ENCODE data around the gene ZFYVE27. TPM values are rescaled to one million over a fixed set of nuclear protein-coding genes. Genes with fewer than 3 reads are reported as not detected.
A peak's percentile ranks its signal among the peaks of the same experiment; 100 is the strongest.

ZFYVE27 gene
- total RNA-seq, 1 donor from 2014 or later: 32.3 TPM

DNA sequence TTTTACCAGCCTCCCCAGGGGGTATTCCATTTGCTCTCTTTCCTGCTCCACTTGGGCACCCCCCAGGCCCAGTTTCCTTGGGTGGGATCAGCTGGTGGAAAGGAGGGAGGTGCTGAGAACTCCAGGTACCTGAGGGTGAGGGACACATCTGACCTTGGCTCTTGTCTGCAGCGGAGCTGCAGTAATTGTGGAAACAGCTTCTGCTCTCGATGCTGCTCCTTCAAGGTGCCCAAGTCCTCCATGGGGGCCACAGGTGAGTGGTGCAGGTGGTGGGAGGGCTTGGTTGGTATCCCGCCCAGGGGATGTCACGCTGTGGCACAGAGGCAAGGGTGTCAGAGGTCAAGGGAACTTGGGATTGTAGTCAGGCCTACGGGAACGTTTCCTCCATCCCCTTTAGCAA is 20.5 kb downstream of the ZFYVE27 start:
- no peak for DNase-seq (ENCODE audit: low read depth)
- Histone ChIP-seq H3K27me3 (ENCODE audit: control insufficient read depth, insufficient read depth, low read length) (no peaks in the 10 kb centered on the region), H3K4me3 (ENCODE audit: low read depth, low read length) (no peak overlapping the region), H3K36me3 (ENCODE audit: control insufficient read depth, insufficient read depth, low read length) (peaks cover 2% of the 10 kb centered on the region)
- TF ChIP-seq, protein P1, sequence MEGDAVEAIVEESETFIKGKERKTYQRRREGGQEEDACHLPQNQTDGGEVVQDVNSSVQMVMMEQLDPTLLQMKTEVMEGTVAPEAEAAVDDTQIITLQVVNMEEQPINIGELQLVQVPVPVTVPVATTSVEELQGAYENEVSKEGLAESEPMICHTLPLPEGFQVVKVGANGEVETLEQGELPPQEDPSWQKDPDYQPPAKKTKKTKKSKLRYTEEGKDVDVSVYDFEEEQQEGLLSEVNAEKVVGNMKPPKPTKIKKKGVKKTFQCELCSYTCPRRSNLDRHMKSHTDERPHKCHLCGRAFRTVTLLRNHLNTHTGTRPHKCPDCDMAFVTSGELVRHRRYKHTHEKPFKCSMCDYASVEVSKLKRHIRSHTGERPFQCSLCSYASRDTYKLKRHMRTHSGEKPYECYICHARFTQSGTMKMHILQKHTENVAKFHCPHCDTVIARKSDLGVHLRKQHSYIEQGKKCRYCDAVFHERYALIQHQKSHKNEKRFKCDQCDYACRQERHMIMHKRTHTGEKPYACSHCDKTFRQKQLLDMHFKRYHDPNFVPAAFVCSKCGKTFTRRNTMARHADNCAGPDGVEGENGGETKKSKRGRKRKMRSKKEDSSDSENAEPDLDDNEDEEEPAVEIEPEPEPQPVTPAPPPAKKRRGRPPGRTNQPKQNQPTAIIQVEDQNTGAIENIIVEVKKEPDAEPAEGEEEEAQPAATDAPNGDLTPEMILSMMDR (IDR thresholded peaks at IDR 0.05; ENCODE audit: insufficient read depth, low read length, poor library complexity, severe bottlenecking): no peak

DNA sequence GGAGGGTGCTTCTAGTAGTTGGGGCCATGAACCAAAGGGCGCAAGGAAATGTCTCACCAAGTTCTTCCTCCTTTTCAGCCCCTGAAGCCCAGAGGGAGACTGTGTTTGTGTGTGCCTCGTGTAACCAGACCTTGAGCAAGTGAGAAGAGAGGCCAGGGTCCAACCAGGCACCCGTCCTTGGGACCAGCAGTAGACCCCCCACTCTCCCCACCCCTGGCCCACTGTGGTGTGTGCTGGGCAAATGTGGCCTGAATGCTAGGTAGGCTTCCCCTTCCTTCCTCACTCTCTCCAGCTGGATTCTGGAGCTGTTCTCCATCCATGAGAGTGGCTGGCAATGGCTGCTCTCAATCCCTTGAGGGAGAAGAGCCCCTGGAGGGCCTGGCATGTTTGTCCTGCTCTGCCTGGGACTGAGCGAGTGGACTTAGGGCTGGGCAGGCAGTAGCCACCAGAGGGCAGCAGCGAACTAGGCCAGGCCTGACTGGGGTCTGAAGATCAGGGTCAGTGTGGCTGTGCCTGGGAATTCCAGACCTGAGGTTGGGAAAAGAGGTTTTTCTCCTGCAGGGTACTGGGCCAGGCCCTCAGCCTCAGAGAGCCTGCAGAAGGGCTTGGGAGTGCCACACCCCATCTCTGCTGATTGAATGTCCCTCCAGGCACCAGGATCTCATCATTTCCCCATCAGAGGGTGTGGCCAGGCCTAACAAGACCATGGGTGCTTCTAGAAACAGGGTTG is 22.4 kb downstream of the ZFYVE27 start:
- Histone ChIP-seq H3K36me3 (ENCODE audit: control insufficient read depth, insufficient read depth, low read length) (no peaks in the 10 kb centered on the region), H3K4me3 (ENCODE audit: low read depth, low read length) (no peak overlapping the region), H3K27me3 (ENCODE audit: control insufficient read depth, insufficient read depth, low read length) (no peaks in the 10 kb centered on the region)
- TF ChIP-seq, protein P1 (IDR thresholded peaks at IDR 0.05; ENCODE audit: insufficient read depth, low read length, poor library complexity, severe bottlenecking): peak; percentile 98
- DNase-seq (ENCODE audit: low read depth): no peak

DNA sequence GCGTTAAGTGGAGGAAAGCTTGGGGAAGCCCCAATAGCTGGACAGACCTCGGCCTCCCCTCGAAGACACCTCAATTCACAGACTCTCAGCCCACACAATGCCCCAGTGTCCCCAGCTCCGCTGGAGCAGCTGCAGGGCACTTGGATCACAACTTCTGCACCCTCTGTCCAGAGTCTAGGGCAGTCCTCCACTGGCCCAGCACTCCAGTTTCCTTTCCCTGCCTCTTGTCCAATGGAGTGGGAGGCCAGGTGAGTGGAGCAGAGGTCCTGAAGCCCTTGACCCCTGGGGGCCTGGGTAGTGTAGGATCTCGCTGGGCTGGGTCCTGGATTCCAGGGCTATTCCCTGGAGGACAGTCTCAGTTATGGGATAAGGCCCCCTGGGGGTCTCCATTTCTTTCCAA is 23.0 kb downstream of the ZFYVE27 start:
- TF ChIP-seq, protein P1 (IDR thresholded peaks at IDR 0.05; ENCODE audit: insufficient read depth, low read length, poor library complexity, severe bottlenecking): no peak
- no peak for DNase-seq (ENCODE audit: low read depth)

DNA sequence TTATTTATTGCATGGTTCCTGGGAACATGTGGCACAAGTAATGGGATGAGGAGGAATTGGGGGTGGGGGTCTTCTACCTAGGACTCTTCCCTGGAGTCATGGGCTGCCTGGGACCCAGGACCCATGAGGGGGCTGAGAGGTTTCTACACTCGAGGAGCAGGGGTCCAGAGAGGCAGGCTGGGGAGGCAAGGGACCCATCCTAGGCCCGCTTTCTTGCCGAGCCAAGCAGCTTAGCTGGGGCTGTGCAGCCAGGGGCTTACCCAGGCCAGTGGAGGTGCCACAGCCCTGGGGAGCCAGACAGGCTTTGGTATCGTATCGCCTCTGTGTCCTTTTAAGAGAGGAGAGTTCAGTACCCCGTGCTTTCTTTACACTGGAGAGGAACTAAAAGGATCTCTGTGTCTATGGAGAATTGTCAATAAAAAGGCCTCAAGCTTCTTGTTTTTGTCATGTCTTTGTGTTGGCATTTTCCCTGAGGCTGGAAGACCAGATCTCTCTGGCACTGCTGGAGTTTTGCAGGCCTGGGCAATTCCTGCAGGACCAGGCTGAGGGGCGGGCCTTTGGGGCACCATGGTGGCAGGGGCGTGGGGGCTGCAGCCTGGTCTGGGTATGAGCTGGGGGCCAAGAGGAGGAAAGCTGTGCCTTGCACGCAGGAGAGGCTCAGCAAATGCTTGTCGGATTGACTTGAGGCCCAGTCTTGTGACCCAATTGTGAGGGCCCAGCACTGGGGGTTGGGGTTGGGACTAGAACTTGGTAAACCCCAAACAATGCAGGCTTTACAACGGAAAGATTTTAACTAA is 23.7 kb downstream of the ZFYVE27 start:
- DNase-seq (ENCODE audit: low read depth): no peak
- Histone ChIP-seq H3K4me3 (ENCODE audit: low read depth, low read length) (no peak overlapping the region), H3K36me3 (ENCODE audit: control insufficient read depth, insufficient read depth, low read length) (no peaks in the 10 kb centered on the region), H3K27me3 (ENCODE audit: control insufficient read depth, insufficient read depth, low read length) (no peaks in the 10 kb centered on the region)
- TF ChIP-seq, protein P1 (IDR thresholded peaks at IDR 0.05; ENCODE audit: insufficient read depth, low read length, poor library complexity, severe bottlenecking): no peak

More for the DNA sequence above, 23.0 kb downstream of the ZFYVE27 start:
- no peak overlapping the region for H3K4me3 ChIP-seq (ENCODE audit: low read depth, low read length)
- H3K27me3 ChIP-seq (ENCODE audit: control insufficient read depth, insufficient read depth, low read length): no peaks in the 10 kb centered on the region
- no peaks in the 10 kb centered on the region for H3K36me3 ChIP-seq (ENCODE audit: control insufficient read depth, insufficient read depth, low read length)

DNA sequence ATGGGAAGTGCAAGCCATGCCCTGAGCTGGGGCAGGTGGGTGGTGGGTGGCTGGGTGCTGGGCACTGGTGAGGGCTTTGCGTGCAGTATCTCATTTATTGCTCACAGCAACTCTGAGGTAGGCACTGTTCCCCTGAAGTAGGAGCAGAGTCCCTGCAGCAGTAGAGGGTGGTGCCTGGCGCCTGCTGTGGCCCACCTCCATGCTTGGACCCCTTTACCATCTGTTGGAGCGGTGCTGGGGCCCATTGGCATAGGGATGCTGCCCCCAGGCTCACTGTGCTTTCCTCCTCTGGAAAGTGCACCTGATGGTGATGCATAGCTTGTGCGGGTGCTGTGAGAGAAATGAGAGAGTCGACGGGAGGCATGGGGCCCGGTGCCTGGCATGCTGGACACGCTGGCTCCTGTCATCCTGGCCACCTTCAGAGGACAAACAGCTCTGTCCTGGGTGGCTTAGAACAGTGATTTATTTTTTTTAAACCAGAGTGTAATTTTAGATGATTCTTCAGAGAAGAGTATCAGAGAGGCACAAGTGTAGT is 24.5 kb downstream of the ZFYVE27 start:
- TF ChIP-seq, protein P1 (IDR thresholded peaks at IDR 0.05; ENCODE audit: insufficient read depth, low read length, poor library complexity, severe bottlenecking): no peak
- no peaks in the 10 kb centered on the region for H3K36me3 ChIP-seq (ENCODE audit: control insufficient read depth, insufficient read depth, low read length)
- DNase-seq (ENCODE audit: low read depth): no peak
- H3K27me3 ChIP-seq (ENCODE audit: control insufficient read depth, insufficient read depth, low read length): no peaks in the 10 kb centered on the region
- H3K4me3 ChIP-seq (ENCODE audit: low read depth, low read length): no peak overlapping the region

All from kidney epithelial cell (primary cell).